Activated T-cell treated with anti-CD3 and anti-CD28 coated beads, Interleukin-2, amount 50 U/mL, for 24 hours (primary cell): Measurements from ENCODE around the gene NDUFS8.

Experiments used
- DNase-seq: peaks from one replicate; pipeline ENCODE4 v3.0.0-alpha.2; 2020
- H3K27ac Mint-ChIP-seq: 2 replicates; pipeline ENCODE4 v1.8.0; 2020; ENCODE audit warnings: mild to moderate bottlenecking, mixed read lengths
- H3K27me3 Mint-ChIP-seq: 2 replicates; pipeline ENCODE4 v1.8.0; 2020; ENCODE audit warnings: mixed read lengths
- H3K36me3 Mint-ChIP-seq: 2 replicates; pipeline ENCODE4 v1.8.0; 2020; ENCODE audit warnings: low read depth, mixed read lengths
- H3K4me1 Mint-ChIP-seq: 2 replicates; pipeline ENCODE4 v1.8.0; 2020; ENCODE audit warnings: low read depth, mixed read lengths
- H3K4me3 Mint-ChIP-seq: 2 replicates; pipeline ENCODE4 v1.8.0; 2020; ENCODE audit warnings: mild to moderate bottlenecking, moderate library complexity, mixed read lengths
- H3K9me3 Mint-ChIP-seq: 2 replicates; pipeline ENCODE4 v1.8.0; 2020; ENCODE audit warnings: mixed read lengths

Gene NDUFS8

GRCh38 chr11:68033708-68034045 is 3.2 kb downstream of the NDUFS8 start:
- no peak for DNase-seq
- Mint-ChIP-seq H3K9me3 (no peaks in the 10 kb centered on the region), H3K36me3 (peaks cover 61% of the 10 kb centered on the region), H3K4me3 (peak overlapping the region; percentile 3), H3K4me1 (peaks cover 34% of the 10 kb centered on the region), H3K27ac (no peak overlapping the region), H3K27me3 (no peaks in the 10 kb centered on the region)

DNA sequence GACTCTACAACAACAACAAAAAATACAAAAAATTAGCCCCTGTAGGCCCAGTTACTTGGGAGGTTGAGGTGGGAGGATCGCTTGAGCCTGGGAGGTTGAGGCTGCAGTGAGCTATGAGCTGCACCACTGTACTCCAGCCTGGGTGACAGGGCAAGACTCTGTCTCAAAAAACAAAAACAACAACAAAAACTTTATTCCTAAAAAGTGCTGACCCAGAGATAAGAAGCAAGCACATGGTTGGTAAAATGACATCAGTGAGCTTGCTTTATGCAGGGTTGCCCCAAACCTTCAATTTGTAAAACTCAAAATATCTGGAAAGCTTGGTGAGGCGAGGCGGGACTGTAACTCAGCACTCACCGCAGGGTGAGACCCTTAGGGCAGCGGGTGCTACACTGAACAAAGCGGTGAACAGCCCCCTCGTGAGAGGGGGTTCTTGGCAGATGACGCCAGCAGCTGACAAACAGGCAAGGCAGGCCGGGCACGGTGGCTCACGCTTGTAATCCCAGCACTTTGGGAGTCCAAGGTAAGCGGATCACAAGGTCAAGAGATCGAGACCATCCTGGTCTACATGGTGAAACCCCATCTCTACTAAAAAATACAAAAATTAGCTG is 4.9 kb downstream of the NDUFS8 start:
- Mint-ChIP-seq H3K9me3 (no peaks in the 10 kb centered on the region), H3K27me3 (no peaks in the 10 kb centered on the region), H3K4me3 (no peak overlapping the region), H3K27ac (no peak overlapping the region), H3K4me1 (peaks cover 26% of the 10 kb centered on the region), H3K36me3 (peaks cover 66% of the 10 kb centered on the region)
- no peak for DNase-seq

- DNase-seq: no peak
- H3K4me3 Mint-ChIP-seq: no peak overlapping the region
- H3K27ac Mint-ChIP-seq: peak overlapping the region; percentile 82
- no peaks in the 10 kb centered on the region for H3K27me3 Mint-ChIP-seq
- peaks cover 29% of the 10 kb centered on the region for H3K4me1 Mint-ChIP-seq
- H3K9me3 Mint-ChIP-seq: no peaks in the 10 kb centered on the region
- H3K36me3 Mint-ChIP-seq: peaks cover 60% of the 10 kb centered on the region
Observed at GRCh38 chr11:68036141-68036716, 5.7 kb downstream of the NDUFS8 start.

- no peak for DNase-seq
- Mint-ChIP-seq H3K4me1 (peaks cover 29% of the 10 kb centered on the region), H3K36me3 (peaks cover 59% of the 10 kb centered on the region), H3K9me3 (no peaks in the 10 kb centered on the region), H3K27me3 (no peaks in the 10 kb centered on the region), H3K27ac (peak overlapping the region; percentile 82), H3K4me3 (no peak overlapping the region)
Observed at GRCh38 chr11:68036717-68037239, 6.3 kb downstream of the NDUFS8 start.

DNA sequence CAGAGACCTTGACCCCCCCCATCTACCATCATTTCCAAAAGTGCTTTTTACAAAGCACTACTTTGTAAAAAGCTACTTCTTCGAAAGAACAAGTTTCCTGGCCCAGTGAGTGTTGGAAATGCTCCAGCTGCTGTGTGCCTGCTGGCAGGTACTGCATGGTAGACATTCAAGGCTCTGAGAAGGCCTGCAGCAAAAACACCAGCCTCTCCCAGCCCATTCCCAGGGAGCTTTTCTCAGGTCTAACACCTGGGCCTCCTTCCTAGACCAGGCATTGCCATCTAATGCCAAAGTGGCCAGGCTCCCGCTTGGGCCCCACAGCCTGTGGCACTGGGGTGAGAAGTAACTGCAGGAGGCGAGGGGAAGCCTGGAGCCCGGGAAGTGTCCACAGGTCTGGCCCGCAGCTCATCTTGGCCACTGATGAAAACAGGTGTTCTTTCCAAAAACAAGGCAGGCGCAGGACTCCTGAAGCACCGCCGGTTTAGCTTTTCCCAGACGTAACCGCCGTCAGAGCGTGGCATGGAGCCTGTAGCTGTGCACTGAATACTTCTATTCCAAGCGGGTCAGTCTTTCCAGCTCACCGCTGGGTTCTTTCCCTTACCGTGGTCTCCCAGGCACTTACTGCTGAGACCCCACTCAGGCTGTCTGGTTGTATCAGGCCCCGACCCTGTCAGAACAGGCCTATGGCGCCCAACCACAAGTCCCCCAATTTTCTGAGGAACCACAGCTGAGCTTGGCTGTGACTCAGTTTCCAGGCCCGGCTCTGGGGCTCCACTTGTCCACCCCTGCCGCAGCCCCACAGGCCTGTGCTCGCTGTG is 7.1 kb downstream of the NDUFS8 start:
- Mint-ChIP-seq H3K4me1 (peaks cover 30% of the 10 kb centered on the region), H3K9me3 (no peaks in the 10 kb centered on the region), H3K4me3 (peak overlapping the region; percentile 41), H3K27ac (peak overlapping the region; percentile 82), H3K36me3 (peaks cover 57% of the 10 kb centered on the region), H3K27me3 (no peaks in the 10 kb centered on the region)
- DNase-seq: no peak

DNA sequence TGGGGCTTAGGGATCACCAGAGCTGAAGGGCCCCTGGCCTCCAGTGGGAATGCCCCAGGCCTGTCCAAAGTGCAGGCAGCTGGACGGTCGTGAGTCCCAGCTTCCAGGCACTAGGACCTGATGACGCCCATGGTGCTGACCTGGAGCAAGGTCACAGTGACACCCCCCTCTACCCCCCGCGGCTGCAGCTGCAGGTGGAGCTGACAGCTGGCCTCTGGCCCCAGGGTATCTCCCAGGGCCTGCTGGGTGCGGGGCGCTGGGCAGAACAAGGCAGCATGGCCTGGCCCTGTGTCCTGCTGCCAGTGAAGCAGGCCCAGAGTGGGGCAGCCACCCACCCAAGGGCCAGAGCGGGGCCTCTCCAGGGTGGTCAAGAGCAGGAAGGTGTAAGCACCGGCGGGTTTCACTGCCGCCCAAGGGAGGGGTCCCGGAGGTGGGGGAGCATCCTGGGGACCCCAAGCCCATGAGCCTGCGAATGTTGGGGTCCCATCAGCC is 7.8 kb downstream of the NDUFS8 start:
- H3K4me1 Mint-ChIP-seq: peaks cover 30% of the 10 kb centered on the region
- H3K27ac Mint-ChIP-seq: peak overlapping the region; percentile 94
- H3K36me3 Mint-ChIP-seq: peaks cover 52% of the 10 kb centered on the region

DNA sequence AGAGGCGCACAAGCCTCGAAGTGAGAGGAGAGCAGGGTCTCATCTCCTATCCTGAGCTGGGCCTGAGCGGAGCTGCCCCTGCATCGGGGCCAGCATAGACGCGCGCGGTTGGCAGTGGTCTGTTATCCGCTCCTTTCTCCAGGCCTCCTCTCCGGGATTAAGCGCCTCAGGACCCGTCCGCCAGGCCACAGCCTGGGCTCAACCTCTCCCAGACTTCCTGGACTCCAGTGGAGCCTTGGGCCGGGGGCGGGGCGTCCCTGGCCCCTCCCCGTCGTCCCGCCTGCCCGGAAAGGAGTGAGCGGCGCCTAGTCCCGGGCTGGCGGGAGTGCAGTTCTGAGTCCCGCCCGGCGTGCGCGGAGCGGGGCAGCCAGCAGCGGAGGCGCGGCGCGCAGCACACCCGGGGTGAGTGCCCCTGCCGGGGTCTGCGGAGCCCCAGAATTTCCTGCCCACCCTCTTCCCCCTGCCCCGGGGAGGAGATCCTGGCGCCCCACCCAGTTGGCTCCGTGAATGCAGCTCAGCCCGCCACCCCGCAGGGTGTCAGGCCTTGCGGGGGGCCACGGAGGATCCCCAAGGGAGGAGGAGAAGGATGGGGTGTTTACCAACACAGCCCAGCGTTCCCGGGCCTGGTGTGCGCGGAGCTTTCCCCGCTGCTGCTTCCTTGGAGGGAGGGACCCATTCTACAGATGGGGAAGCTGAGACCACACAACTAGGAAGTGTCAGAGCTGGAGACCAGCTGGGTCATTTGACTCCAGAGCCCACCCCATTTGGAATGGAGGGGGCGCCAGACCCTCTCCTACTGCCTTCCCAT is 8.4 kb downstream of the NDUFS8 start, which contains the start of gene TCIRG1:
TSS of gene TCIRG1 (plus strand) at position 308 of the 808 bp plus-strand sequence. CDS start 2,247 bp downstream, outside the sequence.
- peak; percentile 82 for DNase-seq
- Mint-ChIP-seq H3K36me3 (peaks cover 49% of the 10 kb centered on the region), H3K27ac (peak within 1 kb of the TSS; percentile 94), H3K9me3 (no peaks in the 10 kb centered on the region), H3K4me3 (peak within 1 kb of the TSS; percentile 88), H3K27me3 (no peaks in the 10 kb centered on the region), H3K4me1 (peaks cover 30% of the 10 kb centered on the region)

More for the DNA sequence above, 7.8 kb downstream of the NDUFS8 start:
- no peaks in the 10 kb centered on the region for H3K9me3 Mint-ChIP-seq
- no peaks in the 10 kb centered on the region for H3K27me3 Mint-ChIP-seq
- DNase-seq: peak; percentile 44
- H3K4me3 Mint-ChIP-seq: peak overlapping the region; percentile 88

DNA sequence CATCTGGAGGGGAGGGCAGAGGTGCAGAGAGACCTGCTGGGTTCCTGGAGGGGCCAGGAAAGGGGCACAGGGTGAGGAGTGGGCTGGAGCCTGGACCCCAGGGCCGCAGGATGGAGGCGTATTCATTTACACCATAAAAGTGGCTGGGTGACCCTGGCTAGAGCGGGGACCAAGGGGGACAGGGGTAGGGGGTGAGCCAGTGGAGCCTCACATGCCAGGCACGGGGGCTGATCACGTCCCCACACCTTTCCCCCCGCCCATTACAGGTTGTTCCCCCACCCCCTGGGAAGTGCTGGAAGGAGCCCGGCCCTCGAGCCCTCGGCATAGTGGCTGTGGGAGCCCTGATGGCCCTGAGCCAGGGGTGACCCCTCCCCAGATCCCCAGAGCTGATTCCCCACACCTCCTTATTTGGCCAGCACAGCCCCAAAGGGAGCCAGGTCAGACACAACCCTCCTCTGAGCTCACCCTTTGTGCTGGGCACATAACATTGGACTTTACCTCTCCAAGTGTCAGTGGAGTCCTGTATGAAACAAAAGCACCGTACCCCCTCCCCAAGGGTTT is 9.1 kb downstream of the NDUFS8 start:
- DNase-seq: no peak
- Mint-ChIP-seq H3K27ac (peak overlapping the region; percentile 94), H3K4me3 (peak overlapping the region; percentile 88), H3K27me3 (no peaks in the 10 kb centered on the region), H3K4me1 (peaks cover 30% of the 10 kb centered on the region), H3K36me3 (peaks cover 46% of the 10 kb centered on the region), H3K9me3 (no peaks in the 10 kb centered on the region)

DNA sequence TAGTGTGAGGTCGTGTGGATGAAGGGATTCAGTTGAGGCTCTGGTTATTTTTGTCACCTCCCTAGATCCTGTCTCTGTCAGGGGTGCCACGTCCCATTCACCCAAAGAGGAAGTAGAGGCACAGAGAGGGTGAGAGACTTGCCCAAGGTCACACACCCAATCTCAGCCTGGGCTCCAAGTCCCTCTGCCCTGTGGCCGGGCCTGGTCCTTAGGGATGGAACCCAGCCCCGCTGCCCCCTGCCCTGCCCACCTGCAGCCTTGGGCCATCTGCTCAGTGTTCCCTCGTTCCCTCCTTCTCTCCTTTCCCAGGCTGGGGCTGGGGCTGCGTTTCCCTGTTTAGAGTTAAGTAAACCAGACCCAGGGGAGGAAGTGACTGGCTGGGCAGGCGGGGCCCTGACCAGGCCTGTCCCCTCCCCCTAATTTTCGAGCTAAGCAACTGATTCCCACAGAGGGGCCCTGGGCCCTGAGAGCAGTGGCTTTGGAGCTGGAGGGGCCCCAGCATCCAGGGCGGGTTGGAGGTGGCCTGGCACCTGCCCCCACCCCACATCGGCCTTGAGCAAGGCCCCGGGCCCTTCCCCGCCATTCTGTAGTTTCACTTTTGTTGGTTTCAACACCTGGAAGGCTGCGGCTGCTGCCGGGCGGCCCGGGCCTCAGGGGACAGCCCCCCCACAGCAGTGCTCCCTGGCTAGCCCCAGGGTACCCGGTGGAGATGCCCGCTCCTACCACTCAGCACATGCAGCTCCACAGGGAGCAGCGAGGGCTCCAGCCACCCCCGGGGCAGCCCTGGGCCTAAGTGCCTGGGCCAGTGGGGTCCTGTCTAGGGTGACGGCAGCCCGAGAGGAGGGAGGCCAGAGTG is 9.8 kb downstream of the NDUFS8 start:
- Mint-ChIP-seq H3K4me3 (peak overlapping the region; percentile 88), H3K27ac (peak overlapping the region; percentile 94), H3K27me3 (no peaks in the 10 kb centered on the region), H3K36me3 (peaks cover 46% of the 10 kb centered on the region), H3K9me3 (no peaks in the 10 kb centered on the region), H3K4me1 (peaks cover 30% of the 10 kb centered on the region)
- DNase-seq: peak; percentile 67

- H3K27me3 Mint-ChIP-seq: no peaks in the 10 kb centered on the region
- peaks cover 48% of the 10 kb centered on the region for H3K36me3 Mint-ChIP-seq
- peak overlapping the region; percentile 88 for H3K4me3 Mint-ChIP-seq
- H3K4me1 Mint-ChIP-seq: peaks cover 30% of the 10 kb centered on the region
- peak overlapping the region; percentile 94 for H3K27ac Mint-ChIP-seq
- DNase-seq: no peak
- H3K9me3 Mint-ChIP-seq: no peaks in the 10 kb centered on the region
Observed at GRCh38 chr11:68040957-68041591, 10.6 kb downstream of the NDUFS8 start.

DNA sequence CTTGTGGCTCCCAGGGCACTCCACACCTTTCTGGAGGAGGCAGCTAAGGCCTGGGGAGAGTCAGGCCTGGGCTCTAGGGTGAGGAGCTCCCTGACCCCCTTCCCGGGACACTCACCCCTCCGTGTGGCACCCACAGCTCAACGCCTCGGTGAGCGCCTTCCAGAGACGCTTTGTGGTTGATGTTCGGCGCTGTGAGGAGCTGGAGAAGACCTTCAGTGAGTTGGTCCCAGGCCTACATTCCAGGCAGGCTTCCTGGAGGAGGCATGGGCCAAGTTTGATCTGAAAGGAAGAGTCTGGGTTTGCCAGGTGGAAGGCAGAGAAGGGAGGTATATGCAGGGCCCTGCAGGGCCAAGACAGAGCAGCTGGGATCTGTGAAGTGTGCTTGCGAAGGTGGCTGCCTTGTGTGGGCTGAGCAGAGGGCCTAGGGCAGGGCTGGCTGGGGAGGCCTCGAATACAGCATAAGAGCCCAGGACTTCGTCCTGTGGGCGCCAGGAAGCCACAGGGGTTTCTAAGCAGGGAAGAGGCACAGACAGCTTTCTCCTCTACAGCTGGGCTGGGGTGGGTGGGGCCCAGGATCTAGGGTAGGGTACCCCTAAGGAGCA is 11.2 kb downstream of the NDUFS8 start:
- Mint-ChIP-seq H3K27ac (peak overlapping the region; percentile 79), H3K36me3 (peaks cover 48% of the 10 kb centered on the region), H3K4me3 (peak overlapping the region; percentile 88), H3K9me3 (no peaks in the 10 kb centered on the region), H3K27me3 (no peaks in the 10 kb centered on the region), H3K4me1 (peaks cover 29% of the 10 kb centered on the region)
- DNase-seq: no peak

GRCh38 chr11:68042219-68043028 is 11.9 kb downstream of the NDUFS8 start:
- Mint-ChIP-seq H3K27ac (peak overlapping the region; percentile 44), H3K27me3 (no peaks in the 10 kb centered on the region), H3K9me3 (no peaks in the 10 kb centered on the region), H3K4me3 (no peak overlapping the region), H3K36me3 (peaks cover 48% of the 10 kb centered on the region), H3K4me1 (peaks cover 22% of the 10 kb centered on the region)
- DNase-seq: no peak
